ENCODE measurements around the gene ANKRD44.

DNA sequence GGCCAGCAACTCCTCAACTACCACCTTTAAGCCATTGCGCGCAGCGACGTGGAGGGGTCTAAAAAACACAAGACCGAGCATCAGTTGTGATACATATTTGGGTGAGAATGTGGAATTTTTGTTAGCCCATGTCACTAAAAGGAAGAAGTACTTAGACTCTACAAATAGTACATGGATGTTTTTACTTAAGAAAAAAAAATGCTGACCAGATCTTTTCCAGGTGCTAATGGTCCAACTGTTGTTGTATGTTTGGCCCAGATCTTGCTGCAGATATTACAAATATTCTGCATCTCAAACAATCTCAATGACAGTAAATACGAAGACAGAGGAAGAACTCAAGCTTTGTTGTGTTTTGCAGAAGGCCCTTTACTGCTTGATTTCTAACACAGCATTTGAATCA, 317.0 kb downstream of the ANKRD44 start:
- TF ChIP-seq, protein P1, sequence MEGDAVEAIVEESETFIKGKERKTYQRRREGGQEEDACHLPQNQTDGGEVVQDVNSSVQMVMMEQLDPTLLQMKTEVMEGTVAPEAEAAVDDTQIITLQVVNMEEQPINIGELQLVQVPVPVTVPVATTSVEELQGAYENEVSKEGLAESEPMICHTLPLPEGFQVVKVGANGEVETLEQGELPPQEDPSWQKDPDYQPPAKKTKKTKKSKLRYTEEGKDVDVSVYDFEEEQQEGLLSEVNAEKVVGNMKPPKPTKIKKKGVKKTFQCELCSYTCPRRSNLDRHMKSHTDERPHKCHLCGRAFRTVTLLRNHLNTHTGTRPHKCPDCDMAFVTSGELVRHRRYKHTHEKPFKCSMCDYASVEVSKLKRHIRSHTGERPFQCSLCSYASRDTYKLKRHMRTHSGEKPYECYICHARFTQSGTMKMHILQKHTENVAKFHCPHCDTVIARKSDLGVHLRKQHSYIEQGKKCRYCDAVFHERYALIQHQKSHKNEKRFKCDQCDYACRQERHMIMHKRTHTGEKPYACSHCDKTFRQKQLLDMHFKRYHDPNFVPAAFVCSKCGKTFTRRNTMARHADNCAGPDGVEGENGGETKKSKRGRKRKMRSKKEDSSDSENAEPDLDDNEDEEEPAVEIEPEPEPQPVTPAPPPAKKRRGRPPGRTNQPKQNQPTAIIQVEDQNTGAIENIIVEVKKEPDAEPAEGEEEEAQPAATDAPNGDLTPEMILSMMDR (IDR thresholded peaks at IDR 0.05; ENCODE audit: low read depth, low read length) = no peak
- no peak for TF ChIP-seq POLR2A (IDR thresholded peaks at IDR 0.05; ENCODE audit: extremely low read depth, insufficient read length)

All from NB4 (cell line).